ENCODE data around the gene PXT1.

Gene PXT1

GRCh38 chr6:36343109-36343680, 99.5 kb downstream of the PXT1 start:
- no peak for DNase-seq

GRCh38 chr6:36340618-36341454, 101.8 kb downstream of the PXT1 start:
- DNase-seq, result no peak
